Body of pancreas (tissue), 4 donors: ENCODE data around the gene CLINT1.

Source experiments
- POLR2A ChIP-seq, 3 donors: fragments of 450-650 bp; IDR thresholded peaks; one replicate each; pipeline ENCODE4 v1.6.1; 2016; ENCODE audit warnings: antibody characterized with exemption in 3 of 3, mild to moderate bottlenecking in 2 of 3
- TF ChIP-seq, protein P1 (sequence below), 7 experiments: fragments of 450-650 bp in 4 of 7; fragments of 200-600 bp in 3 of 7; sonication (generic) in 3 of 7; IDR thresholded peaks; one replicate each; pipeline ENCODE4 v1.5.1; 2016 to 2019; ENCODE audit warnings: antibody characterized with exemption in 7 of 7

DNA sequence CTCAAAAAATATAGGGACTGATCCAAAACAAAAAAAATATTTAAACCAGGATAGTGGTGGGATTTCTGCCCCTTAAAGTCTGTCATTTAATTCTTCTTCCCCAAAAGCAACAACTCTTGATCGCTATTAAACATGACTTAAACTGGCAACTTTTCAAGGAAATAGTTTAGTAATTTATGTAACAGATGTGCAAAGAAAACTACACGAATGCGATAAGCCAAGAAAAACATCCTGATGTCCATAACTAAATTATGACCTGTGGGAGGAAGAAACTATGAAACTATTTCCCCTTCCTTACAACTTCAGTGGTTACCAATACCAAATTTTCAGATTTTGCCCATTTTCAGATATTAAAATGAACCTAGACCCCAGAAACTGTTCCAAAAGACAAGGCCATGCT, 31.5 kb downstream of the CLINT1 start:
- no peak for TF ChIP-seq POLR2A (IDR thresholded peaks at IDR 0.05)
- TF ChIP-seq, protein P1, sequence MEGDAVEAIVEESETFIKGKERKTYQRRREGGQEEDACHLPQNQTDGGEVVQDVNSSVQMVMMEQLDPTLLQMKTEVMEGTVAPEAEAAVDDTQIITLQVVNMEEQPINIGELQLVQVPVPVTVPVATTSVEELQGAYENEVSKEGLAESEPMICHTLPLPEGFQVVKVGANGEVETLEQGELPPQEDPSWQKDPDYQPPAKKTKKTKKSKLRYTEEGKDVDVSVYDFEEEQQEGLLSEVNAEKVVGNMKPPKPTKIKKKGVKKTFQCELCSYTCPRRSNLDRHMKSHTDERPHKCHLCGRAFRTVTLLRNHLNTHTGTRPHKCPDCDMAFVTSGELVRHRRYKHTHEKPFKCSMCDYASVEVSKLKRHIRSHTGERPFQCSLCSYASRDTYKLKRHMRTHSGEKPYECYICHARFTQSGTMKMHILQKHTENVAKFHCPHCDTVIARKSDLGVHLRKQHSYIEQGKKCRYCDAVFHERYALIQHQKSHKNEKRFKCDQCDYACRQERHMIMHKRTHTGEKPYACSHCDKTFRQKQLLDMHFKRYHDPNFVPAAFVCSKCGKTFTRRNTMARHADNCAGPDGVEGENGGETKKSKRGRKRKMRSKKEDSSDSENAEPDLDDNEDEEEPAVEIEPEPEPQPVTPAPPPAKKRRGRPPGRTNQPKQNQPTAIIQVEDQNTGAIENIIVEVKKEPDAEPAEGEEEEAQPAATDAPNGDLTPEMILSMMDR (IDR thresholded peaks at IDR 0.05): no peak
